NOMO-1 treated with DMSO at 0.1 percent for 48 hours (cell line): ENCODE data around the gene PSMD2.
A peak's percentile ranks its signal among the peaks of the same experiment; 100 is the strongest.

Experiments
- DNase-seq: peaks from one replicate; lab custom pipeline; 2025; ENCODE audit not compliant: unreplicated experiment; lab: John Stamatoyannopoulos, UW

Gene PSMD2

GRCh38 chr3:184315871-184316661 lies 17.0 kb downstream of the PSMD2 start:
- DNase-seq, result no peak

- no peak for DNase-seq
Observed at GRCh38 chr3:184316792-184317191, 17.8 kb downstream of the PSMD2 start.

GRCh38 chr3:184317201-184317600 lies 18.2 kb downstream of the PSMD2 start:
- no peak for DNase-seq

DNA sequence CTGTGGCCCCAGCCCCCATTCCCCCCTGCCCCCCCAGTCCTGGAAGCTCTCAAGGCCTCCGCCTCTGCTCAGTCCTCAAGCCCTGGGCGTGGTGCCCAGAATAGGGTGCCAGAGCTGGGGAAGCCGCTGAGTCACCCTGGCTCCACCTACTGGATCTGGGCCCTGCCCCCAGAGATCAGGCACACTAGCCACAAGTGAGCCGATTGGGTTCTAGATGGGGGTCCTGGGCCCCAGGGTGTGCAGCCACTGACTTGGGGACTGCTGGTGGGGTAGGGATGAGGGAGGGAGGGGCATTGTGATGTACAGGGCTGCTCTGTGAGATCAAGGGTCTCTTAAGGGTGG lies 21.0 kb downstream of the PSMD2 start:
- DNase-seq, result peak; percentile 52

- DNase-seq, result no peak
Observed at GRCh38 chr3:184321666-184322065, 22.6 kb downstream of the PSMD2 start.

- DNase-seq, result peak; percentile 99
Observed at GRCh38 chr3:184322731-184323487, 23.9 kb downstream of the PSMD2 start.

GRCh38 chr3:184323696-184324095 lies 24.7 kb downstream of the PSMD2 start:
- no peak for DNase-seq

DNA sequence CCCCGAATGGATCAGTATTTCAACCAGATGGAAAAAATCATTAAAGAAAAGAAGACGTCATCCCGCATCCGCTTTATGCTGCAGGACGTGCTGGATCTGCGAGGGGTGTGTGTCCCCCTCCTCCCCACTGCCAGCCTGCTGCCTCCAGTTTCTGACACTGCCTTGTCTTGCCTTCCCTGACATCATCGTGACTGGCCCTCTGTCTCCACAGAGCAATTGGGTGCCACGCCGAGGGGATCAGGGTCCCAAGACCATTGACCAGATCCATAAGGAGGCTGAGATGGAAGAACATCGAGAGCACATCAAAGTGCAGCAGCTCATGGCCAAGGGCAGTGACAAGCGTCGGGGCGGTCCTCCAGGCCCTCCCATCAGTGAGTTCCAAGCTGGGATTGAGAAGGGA lies 26.2 kb downstream of the PSMD2 start:
- DNase-seq, result no peak

DNA sequence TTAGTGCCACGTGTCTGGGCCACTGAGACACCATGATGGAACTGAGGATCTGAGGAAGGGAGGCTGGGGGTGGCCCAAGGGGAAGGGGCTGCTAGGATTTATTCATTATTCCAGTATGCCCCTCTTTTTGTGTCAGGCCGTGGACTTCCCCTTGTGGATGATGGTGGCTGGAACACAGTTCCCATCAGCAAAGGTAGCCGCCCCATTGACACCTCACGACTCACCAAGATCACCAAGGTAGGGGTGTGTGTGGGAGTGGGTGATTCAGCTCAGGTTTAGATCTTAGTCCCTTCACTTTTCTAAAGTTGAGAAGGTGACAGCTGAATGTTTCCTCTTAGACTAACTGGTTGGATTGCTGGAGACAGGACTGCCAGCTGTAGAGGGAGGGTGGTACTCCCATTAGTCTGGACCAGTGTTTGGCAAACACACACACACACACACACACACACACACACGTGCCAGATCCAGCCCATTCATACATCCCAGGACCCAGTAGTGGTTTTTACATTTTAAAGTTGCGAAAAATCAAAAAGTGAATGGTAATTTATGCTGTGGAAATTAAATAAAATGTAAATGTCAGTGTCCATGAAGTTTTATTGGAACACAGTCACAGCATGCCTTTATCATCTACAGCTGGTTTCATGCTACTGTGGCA lies 26.8 kb downstream of the PSMD2 start:
- no peak for DNase-seq

- no peak for DNase-seq
Observed at GRCh38 chr3:184327171-184327570, 28.1 kb downstream of the PSMD2 start.

DNA sequence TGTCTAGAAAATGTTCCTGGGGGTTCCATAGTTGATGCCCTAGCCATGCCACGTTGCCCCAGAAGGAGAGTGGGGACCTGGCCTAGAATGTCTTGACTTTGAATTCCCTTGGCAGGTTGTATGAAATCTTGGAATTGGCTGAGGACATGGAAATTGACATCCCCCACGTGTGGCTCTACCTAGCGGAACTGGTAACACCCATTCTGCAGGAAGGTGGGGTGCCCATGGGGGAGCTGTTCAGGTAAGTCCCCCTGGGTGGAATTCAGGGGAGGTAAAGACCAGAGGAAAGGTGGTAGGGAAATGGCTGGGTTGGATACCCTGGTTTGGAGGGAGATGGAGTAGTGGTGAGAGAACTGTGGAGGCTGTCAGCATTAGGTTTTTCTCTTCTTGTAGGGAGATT lies 29.5 kb downstream of the PSMD2 start:
- DNase-seq, result no peak

- DNase-seq, result no peak
Observed at GRCh38 chr3:184332370-184333090, 33.5 kb downstream of the PSMD2 start.

GRCh38 chr3:184333190-184333589 lies 34.1 kb downstream of the PSMD2 start:
- no peak for DNase-seq

GRCh38 chr3:184333700-184334099 lies 34.7 kb downstream of the PSMD2 start:
- no peak for DNase-seq

GRCh38 chr3:184334470-184335158 lies 35.6 kb downstream of the PSMD2 start:
- no peak for DNase-seq

DNA sequence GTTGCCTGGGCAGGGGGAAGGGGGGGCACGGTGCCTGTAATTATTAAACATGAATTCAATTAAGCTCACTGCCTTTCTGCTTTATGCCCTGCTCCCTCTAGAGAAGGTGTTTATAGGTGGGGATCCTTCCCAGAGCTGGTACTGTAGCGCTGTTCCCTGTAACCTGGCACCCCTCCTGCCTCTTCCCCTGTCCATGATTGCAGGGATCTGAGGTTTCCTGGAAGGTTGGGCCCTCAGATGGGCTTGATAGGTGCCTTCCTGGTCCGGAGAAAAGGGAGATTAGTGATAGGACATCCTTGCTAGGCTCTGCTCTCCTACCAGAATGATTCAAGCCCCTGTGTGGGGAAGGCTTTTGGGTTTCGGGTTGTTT lies 36.2 kb downstream of the PSMD2 start:
- DNase-seq, result no peak

- DNase-seq, result peak; percentile 59
Observed at GRCh38 chr3:184335661-184336546, 36.9 kb downstream of the PSMD2 start.

DNA sequence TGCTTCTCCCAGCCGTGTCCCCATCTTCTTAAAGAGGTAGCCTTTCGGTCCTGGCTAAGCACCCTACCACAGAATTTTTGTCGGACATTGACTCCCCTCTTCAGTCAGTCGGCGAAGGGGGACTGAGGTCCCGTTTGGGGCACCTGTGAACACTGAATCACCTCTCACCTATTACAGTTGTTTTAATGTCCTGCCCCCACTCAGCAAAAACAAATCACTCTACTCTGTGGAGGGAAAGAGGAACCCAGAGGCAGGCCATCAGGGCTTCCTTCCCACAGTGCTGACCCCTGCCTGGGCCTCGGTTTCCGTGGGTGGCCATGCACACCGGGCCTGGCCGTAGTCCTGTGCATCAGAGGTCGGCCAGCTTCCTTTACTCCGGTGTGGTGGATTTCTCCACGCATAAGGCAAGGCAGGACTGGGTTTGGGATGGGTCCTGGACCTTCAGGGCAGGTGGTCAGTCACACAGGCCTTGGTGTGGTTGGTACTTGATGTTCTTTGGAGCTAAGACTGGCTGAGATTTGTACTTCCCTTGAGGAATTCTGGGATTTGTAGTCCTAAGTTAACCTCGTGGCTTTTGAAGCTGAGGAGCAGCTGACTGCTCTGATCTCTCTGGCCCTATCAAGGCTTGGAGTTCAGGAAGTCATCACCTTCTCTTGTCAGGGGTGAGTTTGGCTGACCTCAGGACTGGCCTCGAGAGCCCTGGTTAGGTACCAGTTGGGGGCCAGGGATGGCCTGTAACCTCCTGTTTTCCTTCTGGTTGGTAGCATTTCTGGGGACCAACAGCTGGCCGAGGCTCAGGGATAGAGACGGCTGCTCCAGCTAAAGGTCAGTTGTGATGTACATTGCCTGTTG lies 37.7 kb downstream of the PSMD2 start:
- DNase-seq, result peak; percentile 21

- DNase-seq, result no peak
Observed at GRCh38 chr3:184337399-184337714, 38.3 kb downstream of the PSMD2 start, which contains the start of gene FAM131A. TSS of gene FAM131A (plus strand) at chr3:184337600. CDS start at chr3:184337631, 31 bp downstream.
